Thoracic aorta endothelial cell (primary cell): ENCODE measurements around the gene AP3D1. TPM values are rescaled to one million over a fixed set of nuclear protein-coding genes. Genes with fewer than 3 reads are reported as not detected.

ENCODE experiments used
- total RNA-seq: library from RNA; depleted of rRNA; stranded (reverse); fragments of >200 nt; gene quantifications from 2 replicates; pipeline ENCODE4 v1.2.3, GENCODE V29; 2012

AP3D1 gene
- 132 and 156 TPM in 2 replicates for total RNA-seq

GRCh38 chr19:2151339-2152229, at the start of gene AP3D1:
Gene AP3D1, minus strand, starts transcription at chr19:2151566. Its CDS starts 232 bp downstream, at chr19:2151334.

DNA sequence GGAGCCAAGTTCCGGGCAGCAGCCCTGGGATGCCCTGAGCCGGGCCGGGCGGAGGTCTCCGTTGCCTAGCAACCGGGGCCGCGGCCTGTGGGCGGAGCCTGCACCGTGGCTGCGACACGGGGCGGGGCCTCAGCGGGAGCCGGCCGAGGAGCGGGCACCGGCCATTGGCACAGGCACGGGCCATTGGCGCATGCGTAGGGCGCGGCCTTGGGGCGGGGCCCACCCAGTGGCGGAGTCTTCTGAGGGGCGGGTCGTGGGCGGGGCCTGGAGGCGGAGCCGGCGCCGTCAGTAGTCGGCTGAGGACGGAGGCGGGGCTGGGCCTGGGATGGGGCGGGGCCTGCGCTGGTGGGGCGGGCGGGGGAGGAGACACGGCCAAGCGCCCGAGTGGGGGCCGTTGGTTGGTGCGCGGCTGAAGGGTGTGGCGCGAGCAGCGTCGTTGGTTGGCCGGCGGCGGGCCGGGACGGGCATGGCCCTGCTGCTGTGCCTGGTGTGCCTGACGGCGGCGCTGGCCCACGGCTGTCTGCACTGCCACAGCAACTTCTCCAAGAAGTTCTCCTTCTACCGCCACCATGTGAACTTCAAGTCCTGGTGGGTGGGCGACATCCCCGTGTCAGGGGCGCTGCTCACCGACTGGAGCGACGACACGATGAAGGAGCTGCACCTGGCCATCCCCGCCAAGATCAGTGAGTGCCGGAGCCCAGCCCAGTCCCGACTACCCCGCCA, 54.7 kb downstream of the AP3D1 start, which contains the start of gene IZUMO4:
Gene IZUMO4, plus strand, starts transcription at position 436 of the 723 bp plus-strand sequence. Its CDS starts 31 bp downstream, at position 467.

GRCh38 chr19:2096034-2096479, 55.3 kb downstream of the AP3D1 start, which contains the start of gene MOB3A:
Gene MOB3A, minus strand, starts transcription at chr19:2096326. Its CDS starts 17,766 bp downstream, at chr19:2078560.

DNA sequence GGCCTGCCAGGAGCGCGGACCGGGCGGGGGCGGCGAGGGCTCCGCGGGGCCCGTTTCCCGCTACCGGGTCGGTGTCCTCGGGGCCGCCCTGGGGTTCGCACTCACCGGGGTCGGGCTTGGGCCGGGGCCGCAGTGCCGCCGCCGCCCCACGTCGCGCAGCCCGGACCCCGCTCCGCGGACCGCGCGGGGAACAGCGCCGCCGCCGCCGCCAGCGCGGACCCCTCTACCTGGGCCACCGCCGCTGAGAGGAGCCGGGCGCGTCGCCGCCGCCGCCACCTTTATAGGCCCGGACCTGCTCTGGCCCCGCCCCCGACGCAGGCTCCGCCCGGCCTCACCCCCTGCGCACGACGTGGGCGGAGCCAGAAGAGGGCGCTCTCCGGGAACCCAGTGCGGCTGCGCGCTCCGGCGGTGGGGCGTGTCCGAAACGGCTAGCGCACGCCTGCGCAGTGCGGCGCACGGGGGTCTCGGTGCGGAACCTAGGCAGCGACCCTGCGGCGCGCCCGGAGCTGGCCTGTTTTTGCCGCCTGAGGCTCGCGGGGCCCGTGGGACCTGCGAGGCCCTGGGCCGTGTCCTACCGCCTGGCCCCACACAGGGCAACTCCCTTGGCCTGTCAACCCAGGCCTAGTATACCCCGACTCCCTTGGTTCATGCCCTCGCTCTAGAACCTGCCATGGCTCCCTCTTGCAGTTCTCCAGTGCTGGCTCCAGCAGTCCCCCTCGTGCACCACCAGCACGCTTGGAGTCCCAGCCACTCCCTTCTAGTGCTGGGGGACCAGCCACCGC, 100.2 kb downstream of the AP3D1 start, which contains the start of gene MKNK2:
Gene MKNK2, minus strand, starts transcription at position 254 of the 782 bp plus-strand sequence. CDS start 393 bp downstream, outside the sequence.

Other genes starting within 250 kb of the AP3D1 start
- gene ADAT3, start 246.2 kb downstream of the AP3D1 start, total RNA-seq = 3.9 and 5.6 TPM in 2 replicates
- 46.0 and 53.7 TPM in 2 replicates for gene SCAMP4, start 246.2 kb downstream of the AP3D1 start, total RNA-seq
- 52.7 and 71.3 TPM in 2 replicates for gene CSNK1G2, start 210.4 kb downstream of the AP3D1 start, total RNA-seq
- 39.5 and 59.9 TPM in 2 replicates for gene BTBD2, start 135.9 kb downstream of the AP3D1 start, total RNA-seq
- gene MKNK2, start 100.3 kb downstream of the AP3D1 start, total RNA-seq = 74.6 and 104 TPM in 2 replicates
- 30.2 and 42.6 TPM in 2 replicates for gene MOB3A, start 55.2 kb downstream of the AP3D1 start, total RNA-seq
- gene IZUMO4, start 54.7 kb downstream of the AP3D1 start, total RNA-seq = 0.27 and 0.50 TPM in 2 replicates
- 10.4 and 14.6 TPM in 2 replicates for gene DOT1L, start 12.4 kb upstream of the AP3D1 start, total RNA-seq
- gene PLEKHJ1, start 84.8 kb upstream of the AP3D1 start, total RNA-seq = 32.8 and 43.1 TPM in 2 replicates
- gene SF3A2, start 85.3 kb upstream of the AP3D1 start, total RNA-seq = 44.0 and 55.9 TPM in 2 replicates
- 0.93 and 1.1 TPM in 2 replicates for gene AMH, start 97.8 kb upstream of the AP3D1 start, total RNA-seq
- not detected in 2 replicates for gene JSRP1, start 104.9 kb upstream of the AP3D1 start, total RNA-seq
- not detected in 2 replicates for gene PEAK3, start 130.6 kb upstream of the AP3D1 start, total RNA-seq
- gene LINGO3, start 156.6 kb upstream of the AP3D1 start, total RNA-seq = under 0.01 TPM in 1 of 2 replicates, not detected in the other
- 145 and 168 TPM in 2 replicates for gene LSM7, start 177.0 kb upstream of the AP3D1 start, total RNA-seq
- 26.1 and 30.3 TPM in 2 replicates for gene SPPL2B, start 177.1 kb upstream of the AP3D1 start, total RNA-seq
- gene TMPRSS9, start 208.7 kb upstream of the AP3D1 start, total RNA-seq = under 0.01 TPM in 1 of 2 replicates, not detected in the other